Left hindlimb (tissue), 1 donor: ENCODE measurements around the gene OR8H1.

ENCODE experiments used
- DNase-seq: peaks from one replicate; pipeline ENCODE4 v3.0.0-alpha.2; 2018

The OR8H1 gene

GRCh38 chr11:56292154-56292553 lies at the start of gene OR8H1:
TSS of gene OR8H1 (minus strand) at chr11:56292254. CDS start at chr11:56291062, 1,192 bp downstream.
- no peak for DNase-seq

GRCh38 chr11:56340289-56340688 lies 48.2 kb upstream of the OR8H1 start:
- no peak for DNase-seq

GRCh38 chr11:56333156-56333555 lies 41.1 kb upstream of the OR8H1 start:
- no peak for DNase-seq

- no peak for DNase-seq
These were observed 39.9 kb upstream of the OR8H1 start for GRCh38 chr11:56331861-56332491.

- no peak for DNase-seq
These were observed 22.8 kb upstream of the OR8H1 start, which contains the start of gene OR8K3 for GRCh38 chr11:56314844-56315243. TSS of gene OR8K3 (plus strand) at chr11:56315144. CDS start at chr11:56318307, 3,163 bp downstream.

GRCh38 chr11:56307836-56308235 lies 15.8 kb upstream of the OR8H1 start:
- no peak for DNase-seq

- DNase-seq, result no peak
These were observed 4.8 kb upstream of the OR8H1 start for GRCh38 chr11:56296898-56297297.

GRCh38 chr11:56273854-56274253 lies 18.2 kb downstream of the OR8H1 start, which contains the start of gene OR5T1:
TSS of gene OR5T1 (plus strand) at chr11:56274154. CDS start at chr11:56275639, 1,485 bp downstream.
- DNase-seq, result no peak

GRCh38 chr11:56271092-56271491 lies 21.0 kb downstream of the OR8H1 start:
- no peak for DNase-seq

GRCh38 chr11:56251954-56252353 lies 40.1 kb downstream of the OR8H1 start, which contains the start of gene OR5T3:
TSS of gene OR5T3 (plus strand) at chr11:56252254. CDS start at chr11:56252254, 0 bp downstream.
- no peak for DNase-seq
